OCI-LY7 (cell line): ENCODE results near the gene UGT1A6.

Source experiments
- CTCF ChIP-seq: fragments of 200-600 bp; sonication (generic); conservative IDR thresholded peaks from 2 replicates; pipeline ENCODE4 v1.5.1; 2014; ENCODE audit warnings: mild to moderate bottlenecking, antibody characterized with exemption, low read length, moderate library complexity, mixed read lengths
- EZH2phosphoT487 ChIP-seq: fragments of 200-600 bp; sonication (generic); IDR thresholded peaks from 2 replicates; pipeline ENCODE4 v1.6.1; 2018; ENCODE audit warnings: low read depth, borderline replicate concordance, mild to moderate bottlenecking, mixed run types, antibody characterized with exemption, low read length, moderate library complexity, mixed read lengths

- TF ChIP-seq CTCF (no peak), EZH2phosphoT487 (no peak)
Observed at GRCh38 chr2:233656443-233656842, 36.2 kb upstream of the UGT1A6 start.
